HUES6 (cell line): ENCODE measurements around the gene APOA4.
"Not testable (repeated sequence)": the region's sequence is repeated elsewhere in the genome, so short reads cannot be mapped to it uniquely, and the experiment has no call there.

Source experiments
- H3K27ac ChIP-seq: 2 replicates; pipeline ENCODE4 v1.7.0; 2013; ENCODE audit warnings: low read depth, mild to moderate bottlenecking, low read length, inconsistent platforms
- H3K27me3 ChIP-seq: 2 replicates; pipeline ENCODE4 v1.6.1; 2013; ENCODE audit warnings: low read length; ENCODE audit not compliant: control insufficient read depth, insufficient read depth
- H3K36me3 ChIP-seq: 2 replicates; pipeline ENCODE4 v1.6.1; 2013; ENCODE audit warnings: low read length; ENCODE audit not compliant: control insufficient read depth, insufficient read depth
- H3K4me1 ChIP-seq: 2 replicates; pipeline ENCODE4 v1.6.1; 2013; ENCODE audit warnings: low read length; ENCODE audit not compliant: control insufficient read depth, insufficient read depth
- H3K4me3 ChIP-seq: 2 replicates; pipeline ENCODE4 v1.5.1; 2013; ENCODE audit warnings: low read depth, low read length
- H3K9ac ChIP-seq: one replicate; pipeline ENCODE4 v1.6.1; 2013; ENCODE audit warnings: mild to moderate bottlenecking, low read length
- H3K9me3 ChIP-seq: 2 replicates; pipeline ENCODE4 v1.6.1; 2013; ENCODE audit warnings: low read depth, low read length; ENCODE audit not compliant: control insufficient read depth, insufficient read depth

Gene APOA4

GRCh38 chr11:116814502-116814901 lies 8.6 kb downstream of the APOA4 start:
- Histone ChIP-seq H3K4me1 (no peaks in the 10 kb centered on the region), H3K27ac (no peak overlapping the region), H3K9me3 (no peaks in the 10 kb centered on the region), H3K36me3 (no peaks in the 10 kb centered on the region), H3K9ac (no peak overlapping the region), H3K4me3 (no peak overlapping the region), H3K27me3 (no peaks in the 10 kb centered on the region)

- Histone ChIP-seq H3K4me3 (no peak overlapping the region), H3K36me3 (no peaks in the 10 kb centered on the region), H3K27ac (no peak overlapping the region), H3K4me1 (no peaks in the 10 kb centered on the region), H3K27me3 (no peaks in the 10 kb centered on the region), H3K9me3 (no peaks in the 10 kb centered on the region), H3K9ac (no peak overlapping the region)
Measured at GRCh38 chr11:116813781-116814471, 9.2 kb downstream of the APOA4 start.

GRCh38 chr11:116813170-116813569 lies 9.9 kb downstream of the APOA4 start:
- Histone ChIP-seq H3K9me3 (no peaks in the 10 kb centered on the region), H3K4me3 (no peak overlapping the region), H3K9ac (no peak overlapping the region), H3K27me3 (no peaks in the 10 kb centered on the region), H3K4me1 (no peaks in the 10 kb centered on the region), H3K27ac (no peak overlapping the region), H3K36me3 (no peaks in the 10 kb centered on the region)

- H3K27me3 ChIP-seq = no peaks in the 10 kb centered on the region
- no peak overlapping the region for H3K4me3 ChIP-seq
- no peak overlapping the region for H3K9ac ChIP-seq
- no peaks in the 10 kb centered on the region for H3K36me3 ChIP-seq
- no peak overlapping the region for H3K27ac ChIP-seq
- H3K4me1 ChIP-seq = no peaks in the 10 kb centered on the region
- no peaks in the 10 kb centered on the region for H3K9me3 ChIP-seq
Measured at GRCh38 chr11:116812109-116812508, 11.0 kb downstream of the APOA4 start.

GRCh38 chr11:116811194-116811593 lies 11.9 kb downstream of the APOA4 start:
- Histone ChIP-seq H3K27me3 (no peaks in the 10 kb centered on the region), H3K36me3 (no peaks in the 10 kb centered on the region), H3K27ac (no peak overlapping the region), H3K9ac (no peak overlapping the region), H3K9me3 (no peaks in the 10 kb centered on the region), H3K4me3 (no peak overlapping the region), H3K4me1 (no peaks in the 10 kb centered on the region)

GRCh38 chr11:116808262-116809175 lies 14.6 kb downstream of the APOA4 start:
- Histone ChIP-seq H3K27me3 (no peaks in the 10 kb centered on the region; the same call in 1 of the 2 replicates), H3K9me3 (no peaks in the 10 kb centered on the region), H3K27ac (no peak overlapping the region), H3K9ac (no peak overlapping the region), H3K4me1 (no peaks in the 10 kb centered on the region), H3K36me3 (no peaks in the 10 kb centered on the region), H3K4me3 (no peak overlapping the region)

GRCh38 chr11:116807601-116808261 lies 15.4 kb downstream of the APOA4 start:
- no peak overlapping the region for H3K27ac ChIP-seq
- H3K4me3 ChIP-seq = no peak overlapping the region
- no peaks in the 10 kb centered on the region for H3K4me1 ChIP-seq
- H3K36me3 ChIP-seq = no peaks in the 10 kb centered on the region
- H3K27me3 ChIP-seq = no peaks in the 10 kb centered on the region; the same call in 1 of the 2 replicates
- H3K9me3 ChIP-seq = no peaks in the 10 kb centered on the region
- no peak overlapping the region for H3K9ac ChIP-seq

- Histone ChIP-seq H3K9ac (no peak overlapping the region), H3K27me3 (no peaks in the 10 kb centered on the region; the same call in 1 of the 2 replicates), H3K27ac (no peak overlapping the region), H3K4me3 (no peak overlapping the region), H3K4me1 (no peaks in the 10 kb centered on the region), H3K9me3 (no peaks in the 10 kb centered on the region), H3K36me3 (no peaks in the 10 kb centered on the region)
Measured at GRCh38 chr11:116804001-116804400, 19.1 kb downstream of the APOA4 start.

- not testable (repeated sequence) for H3K27me3 ChIP-seq
Measured at GRCh38 chr11:116801662-116802061, 21.4 kb downstream of the APOA4 start.

GRCh38 chr11:116800610-116801009 lies 22.5 kb downstream of the APOA4 start:
- Histone ChIP-seq H3K27ac (no peak overlapping the region), H3K27me3 (no peaks in the 10 kb centered on the region; the same call in 1 of the 2 replicates), H3K4me3 (no peak overlapping the region), H3K4me1 (no peaks in the 10 kb centered on the region), H3K36me3 (no peaks in the 10 kb centered on the region), H3K9ac (no peak overlapping the region), H3K9me3 (no peaks in the 10 kb centered on the region)

More at GRCh38 chr11:116801662-116802061, 21.4 kb downstream of the APOA4 start:
- H3K4me1 ChIP-seq, H3K4me3 ChIP-seq, H3K9me3 ChIP-seq, H3K27ac ChIP-seq, H3K36me3 ChIP-seq, H3K9ac ChIP-seq: not testable (repeated sequence)

GRCh38 chr11:116798368-116798767 lies 24.7 kb downstream of the APOA4 start:
- no peaks in the 10 kb centered on the region for H3K9me3 ChIP-seq
- no peaks in the 10 kb centered on the region for H3K4me1 ChIP-seq
- H3K36me3 ChIP-seq = no peaks in the 10 kb centered on the region
- no peaks in the 10 kb centered on the region; the same call in 1 of the 2 replicates for H3K27me3 ChIP-seq
- no peak overlapping the region for H3K27ac ChIP-seq
- H3K4me3 ChIP-seq = no peak overlapping the region
- no peak overlapping the region for H3K9ac ChIP-seq
